GM12878 (cell line): ENCODE data around the gene IRF8. TPM values are rescaled to one million over a fixed set of nuclear protein-coding genes. Genes with fewer than 3 reads are reported as not detected.

Experiments
- ATAC-seq: fragments of 200-7000 bp; cut with Tn5 transposase; 3 replicates; pipeline ENCODE4 v1.9.1; 2020; ENCODE audit warnings: mild to moderate bottlenecking, moderate library complexity
- BruUV-seq: library from RNA; stranded (reverse); fragments of 400-500 nt; replicated peaks from 2 replicates; lab custom pipeline; 2021; lab: Mats Ljungman, UMichigan
- CTCF ChIA-PET: fragments of 300-600 bp; sonication (Branson Sonifier 250); formaldehyde crosslinking; extraction: SDS; loops from one replicate; lab custom pipeline; 2021; ENCODE audit warnings: inconsistent platforms; lab: Yijun Ruan, JAX
- POLR2A ChIA-PET: fragments of 350-600 bp; formaldehyde crosslinking; extraction: SDS; loops from one replicate; lab custom pipeline; 2021; ENCODE audit warnings: inconsistent platforms; lab: Charles Lee
- RAD21 ChIA-PET: fragments of 300-600 bp; sonication (Branson Sonifier 250); formaldehyde crosslinking; loops from one replicate; lab custom pipeline; 2023; ENCODE audit warnings: antibody characterized with exemption; ENCODE audit not compliant: unreplicated experiment; lab: Charles Lee
- SMC1A ChIA-PET: fragments of 300-600 bp; sonication (Branson Sonifier 250); formaldehyde crosslinking; loops from one replicate; lab custom pipeline; 2023; ENCODE audit not compliant: unreplicated experiment, uncharacterized antibody; lab: Charles Lee
- DNase-seq: peaks from one replicate; pipeline ENCODE4 v3.0.0-alpha.2; 2011; ENCODE audit warnings: low read depth, low spot score
- FAIRE-seq: peaks from 3 replicates; lab custom pipeline; 2011; peaks lifted over from hg19 to GRCh38; lab: Jason Lieb, UNC
- H2AFZ ChIP-seq: 2 replicates; pipeline ENCODE4 v1.6.0; 2011; ENCODE audit warnings: low read depth, low read length, control low read depth; ENCODE audit not compliant: control insufficient read depth
- H3K27ac ChIP-seq: 2 replicates; pipeline ENCODE4 v1.5.1; 2011; ENCODE audit warnings: control low read depth; ENCODE audit not compliant: control insufficient read depth, insufficient read depth
- H3K27me3 ChIP-seq, 2 experiments: replicated peaks in 1 of 2; 2 replicates each; pipeline versions ENCODE4 v1.6.0 to v1.6.1; 2011; ENCODE audit warnings: low read length in 1 of 2; ENCODE audit not compliant: control insufficient read depth in 2 of 2, insufficient read depth in 2 of 2
- H3K36me3 ChIP-seq, 2 experiments: 2 replicates each; pipeline ENCODE4 v1.5.1; 2011; ENCODE audit warnings: low read length in 1 of 2; ENCODE audit not compliant: control insufficient read depth in 2 of 2, insufficient read depth in 2 of 2
- H3K4me1 ChIP-seq: 2 replicates; pipeline ENCODE4 v1.6.1; 2011; ENCODE audit warnings: mild to moderate bottlenecking, low read length, moderate library complexity, mixed read lengths; ENCODE audit not compliant: control insufficient read depth, insufficient read depth
- H3K4me2 ChIP-seq: 2 replicates; pipeline ENCODE4 v1.6.0; 2011; ENCODE audit warnings: control low read depth; ENCODE audit not compliant: control insufficient read depth, insufficient read depth
- H3K4me3 ChIP-seq: fragments of 200-600 bp; sonication (generic); 2 replicates; pipeline ENCODE4 v1.5.1; 2016
- H3K79me2 ChIP-seq: 2 replicates; pipeline ENCODE4 v1.6.0; 2011; ENCODE audit warnings: low read length; ENCODE audit not compliant: control insufficient read depth, insufficient read depth
- H3K9ac ChIP-seq: 2 replicates; pipeline ENCODE4 v1.8.0; 2011; ENCODE audit warnings: low read length, control low read depth, mixed read lengths; ENCODE audit not compliant: control insufficient read depth, insufficient read depth
- H3K9me3 ChIP-seq: replicated peaks from 3 replicates; pipeline ENCODE4 v1.5.1; 2011; ENCODE audit warnings: mild to moderate bottlenecking, low read length; ENCODE audit not compliant: control insufficient read depth, insufficient read depth
- H4K20me1 ChIP-seq: 2 replicates; pipeline ENCODE4 v1.6.0; 2011; ENCODE audit not compliant: control insufficient read depth, insufficient read depth
- ATF7 ChIP-seq: fragments of 450-650 bp; IDR thresholded peaks from 2 replicates; pipeline ENCODE4 v1.6.1; 2016; ENCODE audit warnings: low read depth, mild to moderate bottlenecking
- BCL11A ChIP-seq: IDR thresholded peaks from 2 replicates; pipeline ENCODE4 v1.6.1; 2011; ENCODE audit warnings: low read depth, low read length
- BHLHE40 ChIP-seq, 2 experiments: fragments of 450-650 bp in 1 of 2; IDR thresholded peaks; 2 replicates each; pipeline ENCODE4 v1.6.1; 2011 to 2017; ENCODE audit warnings: low read depth in 2 of 2, borderline replicate concordance in 1 of 2, improper control_type of control experiment in 1 of 2, low read length in 1 of 2, mild to moderate bottlenecking in 1 of 2
- E2F8 ChIP-seq: fragments of 450-650 bp; IDR thresholded peaks from 2 replicates; pipeline ENCODE4 v1.6.1; 2018; ENCODE audit warnings: mild to moderate bottlenecking, low read depth, moderate library complexity; ENCODE audit not compliant: partially characterized antibody
- GABPA ChIP-seq: IDR thresholded peaks from 2 replicates; pipeline ENCODE4 v1.6.1; 2014; ENCODE audit warnings: antibody characterized with exemption, low read depth, mild to moderate bottlenecking, inconsistent platforms
- MTA3 ChIP-seq: IDR thresholded peaks from 2 replicates; pipeline ENCODE4 v1.6.1; 2012; ENCODE audit warnings: low read length, inconsistent platforms, borderline replicate concordance
- MYC ChIP-seq: IDR thresholded peaks from 2 replicates; pipeline ENCODE4 v1.6.1; 2011; ENCODE audit warnings: mild to moderate bottlenecking, low read length, moderate library complexity, inconsistent platforms; ENCODE audit not compliant: insufficient read depth, insufficient replicate concordance, insufficient read length, severe bottlenecking
- RUNX3 ChIP-seq: IDR thresholded peaks from 2 replicates; pipeline ENCODE4 v1.6.1; 2012; ENCODE audit warnings: low read length, inconsistent platforms
- SIN3A ChIP-seq: IDR thresholded peaks from 2 replicates; pipeline ENCODE4 v1.6.1; 2012; ENCODE audit warnings: low read depth, low read length, improper control_type of control experiment
- SMARCA5 ChIP-seq: fragments of 450-650 bp; IDR thresholded peaks from 2 replicates; pipeline ENCODE4 v1.6.1; 2017; ENCODE audit warnings: mild to moderate bottlenecking
- SMC3 ChIP-seq: IDR thresholded peaks from 2 replicates; pipeline ENCODE4 v1.6.1; 2011; ENCODE audit warnings: low read length, improper control_type of control experiment, borderline replicate concordance
- SREBF1 ChIP-seq: IDR thresholded peaks from 2 replicates; pipeline ENCODE4 v1.6.1; 2012; ENCODE audit warnings: mild to moderate bottlenecking, low read length
- SUPT20H ChIP-seq: IDR thresholded peaks from 2 replicates; pipeline ENCODE4 v1.6.1; 2011; ENCODE audit warnings: low read depth, mild to moderate bottlenecking, low read length, moderate library complexity, borderline replicate concordance; ENCODE audit not compliant: control insufficient read depth
- USF2 ChIP-seq: IDR thresholded peaks from 2 replicates; pipeline ENCODE4 v1.6.1; 2011; ENCODE audit warnings: low read depth, low read length, improper control_type of control experiment, borderline replicate concordance
- ZSCAN29 ChIP-seq: fragments of 450-650 bp; IDR thresholded peaks from 2 replicates; pipeline ENCODE4 v1.6.1; 2017; ENCODE audit warnings: mild to moderate bottlenecking, moderate library complexity
- WGBS: methylation state at CpG from one replicate; pipeline ENCODE4 v1.1.6; 2016; ENCODE audit warnings: low lambda C conversion rate; ENCODE audit not compliant: insufficient replicate concordance, insufficient coverage; ENCODE audit errors: missing lambda C conversion rate; 5-methylcytosine and 5-hydroxymethylcytosine counted together
- in situ Hi-C: fragments of 300-500 bp; cut with MboI; formaldehyde crosslinking; loops from 9 replicates; pipeline ENCODE4 v1.14.3; 2018; ENCODE audit warnings: mixed read lengths
- intact Hi-C: fragments of 100-400 bp; cut with micrococcal nuclease; formaldehyde crosslinking; loops from one replicate; pipeline ENCODE4 v1.14.2; 2022; ENCODE audit not compliant: unreplicated experiment
- polyA plus RNA-seq, 11 experiments: library from polyadenylated mRNA; depleted of rRNA in 4 of 11; unstranded in 6 of 11; stranded (reverse) in 5 of 11; fragments of >200 nt; fragmentation: Nextera tagmentation in 4 of 11; fragmentation: Illumina TruSeq in 1 of 11; extraction: Ambion mirVana in 4 of 11; extraction: Trizol in 1 of 11; gene quantifications; 1 replicate in 1 of 11; 2 replicates in 10 of 11; pipeline versions ENCODE4 v1.2.1 to v1.2.3, GENCODE V29; 2011 to 2016; ENCODE audit warnings: inconsistent platforms in 2 of 11, missing spikeins in 2 of 11, low read depth in 1 of 11
- total RNA-seq, 4 experiments: library from RNA; depleted of rRNA in 3 of 4; stranded (reverse); fragments of >200 nt in 3 of 4; fragmentation: Illumina TruSeq in 1 of 4; extraction: Trizol in 1 of 4; gene quantifications; 2 replicates each; pipeline versions ENCODE4 v1.2.1 to v1.2.3, GENCODE V29; 2013 to 2021

IRF8 gene
- total and polyA plus RNA-seq, 10 of the 15 experiments (the other 5 are each of a cell fraction or from before 2014, with no cell fraction given), result 17.1 to 237 (median 172) TPM

DNA sequence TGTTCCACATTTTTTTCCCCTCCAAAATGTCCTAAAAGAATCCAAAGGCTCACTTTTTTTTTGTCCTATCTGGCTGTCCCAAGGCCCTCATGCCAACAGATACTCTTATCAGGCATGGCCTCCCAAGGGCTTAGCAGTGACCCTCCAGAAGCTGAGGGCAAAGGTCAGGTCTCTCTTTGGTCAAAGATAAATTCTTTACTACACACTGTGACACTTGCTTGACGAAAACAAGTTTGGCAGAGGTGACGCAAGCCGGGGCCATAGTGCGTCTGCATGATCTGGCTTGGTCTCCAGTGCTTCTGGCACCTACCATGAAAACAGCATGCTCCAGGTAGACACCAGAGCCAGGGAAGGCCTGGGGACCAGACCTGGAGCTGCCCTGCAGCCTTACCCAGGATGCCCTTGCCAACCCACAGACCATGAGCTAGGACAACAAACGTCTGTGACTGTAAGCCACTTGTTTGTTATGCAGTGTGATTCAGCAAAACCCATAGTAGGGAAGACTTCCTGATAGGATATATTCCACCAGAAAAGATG lies 48.5 kb upstream of the IRF8 start:
- no peak overlapping the region for H3K4me3 ChIP-seq
- no peak overlapping the region for H3K9ac ChIP-seq
- H3K36me3 ChIP-seq, result no peaks in the 10 kb centered on the region
- 74% methylated on average over 5 of the region's 5 CpGs for WGBS
- H2AFZ ChIP-seq, result no peak overlapping the region
- CTCF ChIA-PET, result interaction anchor here (2.2 kb wide), 1 partner anchor 29 kb away, joined by 10 read pairs; no protein-coding TSS in a partner anchor
- no peak for FAIRE-seq
- no peaks in the 10 kb centered on the region for H3K79me2 ChIP-seq
- SMC1A ChIA-PET, result no interaction called here
- no TSS peak for BruUV-seq
- no peak for DNase-seq
- no peak for ATAC-seq
- H3K4me1 ChIP-seq, result peaks cover 7% of the 10 kb centered on the region
- TF ChIP-seq ZSCAN29 (no peak), E2F8 (no peak), SUPT20H (no peak), SMARCA5 (no peak), SIN3A (no peak), BCL11A (no peak), SMC3 (no peak), MYC (no peak), SREBF1 (no peak), USF2 (no peak), BHLHE40 (IDR thresholded peaks at IDR 0.05; ENCODE audit: borderline replicate concordance in 1 of 2, low read depth in 2 of 2, low read length in 1 of 2) (no peak), ATF7 (no peak), GABPA (no peak), MTA3 (no peak), RUNX3 (no peak)
- H4K20me1 ChIP-seq, result no peaks in the 10 kb centered on the region
- in situ Hi-C loops (no loop called here), intact Hi-C loops (no loop called here)
- H3K9me3 ChIP-seq, result peaks cover 3% of the 10 kb centered on the region
- H3K27ac ChIP-seq, result no peak overlapping the region
- RAD21 ChIA-PET, result no interaction called here
- H3K27me3 ChIP-seq, result no peaks in the 10 kb centered on the region
- POLR2A ChIA-PET, result interaction anchor here (1.5 kb wide), 1 partner anchor 11 kb away, joined by 5 read pairs; no protein-coding TSS in a partner anchor
- no peak overlapping the region for H3K4me2 ChIP-seq
